ENCODE results near the gene MTUS2. TPM values are rescaled to one million over a fixed set of nuclear protein-coding genes. Genes with fewer than 3 reads are reported as not detected.

MTUS2 gene
- total RNA-seq, 1 experiment from 2014 or later, result 0.11 TPM

DNA sequence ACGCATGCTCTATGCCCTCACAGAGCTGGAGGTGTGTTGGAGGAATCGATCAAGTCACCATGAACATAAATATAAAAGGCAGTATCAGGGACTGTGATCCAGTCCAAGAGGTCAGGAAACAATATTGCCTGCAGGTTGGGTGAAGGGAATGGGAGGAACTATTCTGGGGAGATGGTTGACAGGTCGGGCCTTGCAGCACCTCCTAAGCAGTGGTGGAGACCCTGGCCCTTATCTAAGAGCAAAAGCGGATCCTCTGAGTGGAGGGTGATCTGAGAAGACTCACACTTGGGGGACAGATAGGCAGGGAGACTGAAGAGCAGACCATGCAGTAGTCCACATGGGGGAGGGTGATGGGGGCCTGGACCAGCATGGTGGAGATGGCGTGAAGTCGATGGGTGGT lies 561.9 kb downstream of the MTUS2 start:
- intact Hi-C loops (cut with micrococcal nuclease; ENCODE audit: unreplicated experiment), result no loop called here
- no peak for TF ChIP-seq EZH2 (IDR thresholded peaks at IDR 0.05; ENCODE audit: borderline replicate concordance, low read depth, low read length, poor library complexity, severe bottlenecking)
- TF ChIP-seq, protein P1, sequence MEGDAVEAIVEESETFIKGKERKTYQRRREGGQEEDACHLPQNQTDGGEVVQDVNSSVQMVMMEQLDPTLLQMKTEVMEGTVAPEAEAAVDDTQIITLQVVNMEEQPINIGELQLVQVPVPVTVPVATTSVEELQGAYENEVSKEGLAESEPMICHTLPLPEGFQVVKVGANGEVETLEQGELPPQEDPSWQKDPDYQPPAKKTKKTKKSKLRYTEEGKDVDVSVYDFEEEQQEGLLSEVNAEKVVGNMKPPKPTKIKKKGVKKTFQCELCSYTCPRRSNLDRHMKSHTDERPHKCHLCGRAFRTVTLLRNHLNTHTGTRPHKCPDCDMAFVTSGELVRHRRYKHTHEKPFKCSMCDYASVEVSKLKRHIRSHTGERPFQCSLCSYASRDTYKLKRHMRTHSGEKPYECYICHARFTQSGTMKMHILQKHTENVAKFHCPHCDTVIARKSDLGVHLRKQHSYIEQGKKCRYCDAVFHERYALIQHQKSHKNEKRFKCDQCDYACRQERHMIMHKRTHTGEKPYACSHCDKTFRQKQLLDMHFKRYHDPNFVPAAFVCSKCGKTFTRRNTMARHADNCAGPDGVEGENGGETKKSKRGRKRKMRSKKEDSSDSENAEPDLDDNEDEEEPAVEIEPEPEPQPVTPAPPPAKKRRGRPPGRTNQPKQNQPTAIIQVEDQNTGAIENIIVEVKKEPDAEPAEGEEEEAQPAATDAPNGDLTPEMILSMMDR (conservative IDR thresholded peaks at IDR 0.05; ENCODE audit: low read depth, low read length), result no peak

DNA sequence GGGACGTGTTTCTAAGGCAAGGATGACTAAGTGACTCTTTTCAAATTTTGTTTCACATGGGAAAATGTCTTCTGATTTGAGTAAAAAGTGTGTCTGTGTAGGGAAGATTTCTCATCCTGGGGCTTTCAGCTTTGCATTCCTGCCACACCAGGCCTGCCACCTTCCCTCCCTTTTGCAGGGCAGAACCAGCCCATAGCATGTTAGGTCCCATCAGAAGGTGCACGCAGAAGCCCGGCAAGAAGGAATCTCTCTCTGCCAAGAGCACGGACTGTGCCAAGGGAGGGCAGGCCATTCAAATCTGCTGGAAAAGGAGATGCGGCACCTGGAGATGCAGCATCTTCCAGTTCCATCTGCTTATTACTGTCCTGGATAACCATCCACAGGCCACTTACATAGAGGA lies 563.3 kb downstream of the MTUS2 start:
- BruUV-seq (replicated peaks), result no TSS peak
- POLR2A ChIA-PET (ENCODE audit: low non-redundant PET), result no interaction called here
- intact Hi-C loops (cut with micrococcal nuclease; ENCODE audit: unreplicated experiment), result no loop called here

More for the DNA sequence above, 561.9 kb downstream of the MTUS2 start:
- POLR2A ChIA-PET (ENCODE audit: low non-redundant PET), result no interaction called here
- peaks cover 7% of the 10 kb centered on the region for H3K27me3 ChIP-seq (replicated peaks; ENCODE audit: insufficient read depth, low read depth, low read length, poor library complexity)
- no peaks in the 10 kb centered on the region for H3K4me1 ChIP-seq (ENCODE audit: insufficient read depth, low read length, poor library complexity, severe bottlenecking)
- H3K27ac ChIP-seq (ENCODE audit: low read depth, low read length, poor library complexity, severe bottlenecking), result no peak overlapping the region
- no peaks in the 10 kb centered on the region for H3K9me3 ChIP-seq (ENCODE audit: low read depth, low read length, poor library complexity, severe bottlenecking)
- CTCF ChIA-PET, result no interaction called here
- DNase-seq (ENCODE audit: low spot score), result no peak
- no TSS peak for BruUV-seq (replicated peaks)
- H3K4me3 ChIP-seq (ENCODE audit: low read depth, low read length, poor library complexity, severe bottlenecking), result no peak overlapping the region
- H3K36me3 ChIP-seq (ENCODE audit: insufficient read depth, low read length, poor library complexity, severe bottlenecking), result no peaks in the 10 kb centered on the region

DNA sequence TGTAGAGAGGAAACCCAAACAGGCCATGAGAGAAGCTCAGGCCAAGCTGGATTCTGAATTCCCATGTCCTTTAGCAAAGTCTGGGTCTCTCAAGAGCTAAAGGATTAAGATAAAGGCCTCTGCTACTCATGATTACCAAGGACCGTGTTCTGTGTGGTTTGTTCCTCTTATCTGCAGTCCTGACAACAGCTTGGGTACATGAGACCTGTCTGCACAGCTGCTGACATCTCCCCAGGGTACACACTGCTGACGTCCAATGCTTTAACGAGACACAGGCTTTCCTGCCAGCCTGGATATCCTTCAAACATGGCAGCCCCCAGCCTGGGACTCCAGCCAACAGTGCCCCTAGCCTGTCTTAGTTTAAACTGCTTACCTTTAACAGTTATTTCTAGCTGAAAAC lies 564.3 kb downstream of the MTUS2 start:
- Histone ChIP-seq H3K27me3 (replicated peaks; ENCODE audit: insufficient read depth, low read depth, low read length, poor library complexity) (no peaks in the 10 kb centered on the region), H3K27ac (ENCODE audit: low read depth, low read length, poor library complexity, severe bottlenecking) (no peak overlapping the region), H3K36me3 (ENCODE audit: insufficient read depth, low read length, poor library complexity, severe bottlenecking) (no peaks in the 10 kb centered on the region), H3K9me3 (ENCODE audit: low read depth, low read length, poor library complexity, severe bottlenecking) (no peaks in the 10 kb centered on the region), H3K4me3 (ENCODE audit: low read depth, low read length, poor library complexity, severe bottlenecking) (no peak overlapping the region), H3K4me1 (ENCODE audit: insufficient read depth, low read length, poor library complexity, severe bottlenecking) (no peaks in the 10 kb centered on the region)
- TF ChIP-seq, protein P1 (conservative IDR thresholded peaks at IDR 0.05; ENCODE audit: low read depth, low read length), result no peak
- no peak for TF ChIP-seq EZH2 (IDR thresholded peaks at IDR 0.05; ENCODE audit: borderline replicate concordance, low read depth, low read length, poor library complexity, severe bottlenecking)
- no TSS peak for BruUV-seq (replicated peaks)
- ChIA-PET CTCF (no interaction called here), POLR2A (ENCODE audit: low non-redundant PET) (no interaction called here)
- DNase-seq (ENCODE audit: low spot score), result no peak
- intact Hi-C loops (cut with micrococcal nuclease; ENCODE audit: unreplicated experiment), result no loop called here

More for the DNA sequence above, 563.3 kb downstream of the MTUS2 start:
- TF ChIP-seq, protein P1 (conservative IDR thresholded peaks at IDR 0.05; ENCODE audit: low read depth, low read length), result no peak
- no peak for TF ChIP-seq EZH2 (IDR thresholded peaks at IDR 0.05; ENCODE audit: borderline replicate concordance, low read depth, low read length, poor library complexity, severe bottlenecking)
- Histone ChIP-seq H3K4me3 (ENCODE audit: low read depth, low read length, poor library complexity, severe bottlenecking) (no peak overlapping the region), H3K36me3 (ENCODE audit: insufficient read depth, low read length, poor library complexity, severe bottlenecking) (no peaks in the 10 kb centered on the region), H3K9me3 (ENCODE audit: low read depth, low read length, poor library complexity, severe bottlenecking) (no peaks in the 10 kb centered on the region), H3K27me3 (replicated peaks; ENCODE audit: insufficient read depth, low read depth, low read length, poor library complexity) (no peaks in the 10 kb centered on the region), H3K4me1 (ENCODE audit: insufficient read depth, low read length, poor library complexity, severe bottlenecking) (no peaks in the 10 kb centered on the region), H3K27ac (ENCODE audit: low read depth, low read length, poor library complexity, severe bottlenecking) (no peak overlapping the region)
- DNase-seq (ENCODE audit: low spot score), result no peak
- CTCF ChIA-PET, result no interaction called here
